ENCODE data around the gene FBXO2. TPM values are rescaled to one million over a fixed set of nuclear protein-coding genes. Genes with fewer than 3 reads are reported as not detected.

FBXO2 gene
- total and polyA plus RNA-seq, 9 of the 15 experiments (the other 6 are each of a cell fraction or from before 2014, with no cell fraction given), result 0.04 to 1.9 (median 0.27) TPM

DNA sequence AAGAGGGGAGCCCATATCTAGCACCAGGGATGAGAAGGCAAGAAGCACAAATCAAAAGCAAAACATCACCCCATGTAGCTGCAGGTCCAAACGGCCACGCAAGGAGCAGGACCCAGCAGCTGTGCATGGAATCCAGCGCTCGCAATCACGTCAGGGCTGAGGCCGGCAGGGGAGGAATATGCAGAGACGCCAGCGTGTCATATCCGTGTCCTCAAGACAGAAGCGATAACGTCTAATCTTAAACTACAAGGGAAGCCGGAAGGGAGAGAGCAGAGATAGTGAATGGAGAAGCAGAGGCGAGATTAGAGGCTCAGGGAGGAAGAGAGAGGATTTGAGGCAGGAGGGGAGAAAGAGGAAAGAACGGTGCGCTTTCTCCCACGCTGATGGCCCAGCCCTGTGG, 39.1 kb downstream of the FBXO2 start:
- WGBS (ENCODE audit: insufficient coverage, low coverage, missing lambda C conversion rate), result 0% methylated on average over 16 of the region's 16 CpGs
- CTCF ChIA-PET (ENCODE audit: low intra/inter-chr PET ratio), result no interaction called here
- 0 out of 2 replicates have a peak, but pooled peaks have one; percentile 18 for TF ChIP-seq GATA2 (CRISPR knock-in tag; IDR thresholded peaks at IDR 0.05)
- TF ChIP-seq HIVEP1 (CRISPR knock-in tag; IDR thresholded peaks at IDR 0.05), result no peak
- TF ChIP-seq, protein P1, sequence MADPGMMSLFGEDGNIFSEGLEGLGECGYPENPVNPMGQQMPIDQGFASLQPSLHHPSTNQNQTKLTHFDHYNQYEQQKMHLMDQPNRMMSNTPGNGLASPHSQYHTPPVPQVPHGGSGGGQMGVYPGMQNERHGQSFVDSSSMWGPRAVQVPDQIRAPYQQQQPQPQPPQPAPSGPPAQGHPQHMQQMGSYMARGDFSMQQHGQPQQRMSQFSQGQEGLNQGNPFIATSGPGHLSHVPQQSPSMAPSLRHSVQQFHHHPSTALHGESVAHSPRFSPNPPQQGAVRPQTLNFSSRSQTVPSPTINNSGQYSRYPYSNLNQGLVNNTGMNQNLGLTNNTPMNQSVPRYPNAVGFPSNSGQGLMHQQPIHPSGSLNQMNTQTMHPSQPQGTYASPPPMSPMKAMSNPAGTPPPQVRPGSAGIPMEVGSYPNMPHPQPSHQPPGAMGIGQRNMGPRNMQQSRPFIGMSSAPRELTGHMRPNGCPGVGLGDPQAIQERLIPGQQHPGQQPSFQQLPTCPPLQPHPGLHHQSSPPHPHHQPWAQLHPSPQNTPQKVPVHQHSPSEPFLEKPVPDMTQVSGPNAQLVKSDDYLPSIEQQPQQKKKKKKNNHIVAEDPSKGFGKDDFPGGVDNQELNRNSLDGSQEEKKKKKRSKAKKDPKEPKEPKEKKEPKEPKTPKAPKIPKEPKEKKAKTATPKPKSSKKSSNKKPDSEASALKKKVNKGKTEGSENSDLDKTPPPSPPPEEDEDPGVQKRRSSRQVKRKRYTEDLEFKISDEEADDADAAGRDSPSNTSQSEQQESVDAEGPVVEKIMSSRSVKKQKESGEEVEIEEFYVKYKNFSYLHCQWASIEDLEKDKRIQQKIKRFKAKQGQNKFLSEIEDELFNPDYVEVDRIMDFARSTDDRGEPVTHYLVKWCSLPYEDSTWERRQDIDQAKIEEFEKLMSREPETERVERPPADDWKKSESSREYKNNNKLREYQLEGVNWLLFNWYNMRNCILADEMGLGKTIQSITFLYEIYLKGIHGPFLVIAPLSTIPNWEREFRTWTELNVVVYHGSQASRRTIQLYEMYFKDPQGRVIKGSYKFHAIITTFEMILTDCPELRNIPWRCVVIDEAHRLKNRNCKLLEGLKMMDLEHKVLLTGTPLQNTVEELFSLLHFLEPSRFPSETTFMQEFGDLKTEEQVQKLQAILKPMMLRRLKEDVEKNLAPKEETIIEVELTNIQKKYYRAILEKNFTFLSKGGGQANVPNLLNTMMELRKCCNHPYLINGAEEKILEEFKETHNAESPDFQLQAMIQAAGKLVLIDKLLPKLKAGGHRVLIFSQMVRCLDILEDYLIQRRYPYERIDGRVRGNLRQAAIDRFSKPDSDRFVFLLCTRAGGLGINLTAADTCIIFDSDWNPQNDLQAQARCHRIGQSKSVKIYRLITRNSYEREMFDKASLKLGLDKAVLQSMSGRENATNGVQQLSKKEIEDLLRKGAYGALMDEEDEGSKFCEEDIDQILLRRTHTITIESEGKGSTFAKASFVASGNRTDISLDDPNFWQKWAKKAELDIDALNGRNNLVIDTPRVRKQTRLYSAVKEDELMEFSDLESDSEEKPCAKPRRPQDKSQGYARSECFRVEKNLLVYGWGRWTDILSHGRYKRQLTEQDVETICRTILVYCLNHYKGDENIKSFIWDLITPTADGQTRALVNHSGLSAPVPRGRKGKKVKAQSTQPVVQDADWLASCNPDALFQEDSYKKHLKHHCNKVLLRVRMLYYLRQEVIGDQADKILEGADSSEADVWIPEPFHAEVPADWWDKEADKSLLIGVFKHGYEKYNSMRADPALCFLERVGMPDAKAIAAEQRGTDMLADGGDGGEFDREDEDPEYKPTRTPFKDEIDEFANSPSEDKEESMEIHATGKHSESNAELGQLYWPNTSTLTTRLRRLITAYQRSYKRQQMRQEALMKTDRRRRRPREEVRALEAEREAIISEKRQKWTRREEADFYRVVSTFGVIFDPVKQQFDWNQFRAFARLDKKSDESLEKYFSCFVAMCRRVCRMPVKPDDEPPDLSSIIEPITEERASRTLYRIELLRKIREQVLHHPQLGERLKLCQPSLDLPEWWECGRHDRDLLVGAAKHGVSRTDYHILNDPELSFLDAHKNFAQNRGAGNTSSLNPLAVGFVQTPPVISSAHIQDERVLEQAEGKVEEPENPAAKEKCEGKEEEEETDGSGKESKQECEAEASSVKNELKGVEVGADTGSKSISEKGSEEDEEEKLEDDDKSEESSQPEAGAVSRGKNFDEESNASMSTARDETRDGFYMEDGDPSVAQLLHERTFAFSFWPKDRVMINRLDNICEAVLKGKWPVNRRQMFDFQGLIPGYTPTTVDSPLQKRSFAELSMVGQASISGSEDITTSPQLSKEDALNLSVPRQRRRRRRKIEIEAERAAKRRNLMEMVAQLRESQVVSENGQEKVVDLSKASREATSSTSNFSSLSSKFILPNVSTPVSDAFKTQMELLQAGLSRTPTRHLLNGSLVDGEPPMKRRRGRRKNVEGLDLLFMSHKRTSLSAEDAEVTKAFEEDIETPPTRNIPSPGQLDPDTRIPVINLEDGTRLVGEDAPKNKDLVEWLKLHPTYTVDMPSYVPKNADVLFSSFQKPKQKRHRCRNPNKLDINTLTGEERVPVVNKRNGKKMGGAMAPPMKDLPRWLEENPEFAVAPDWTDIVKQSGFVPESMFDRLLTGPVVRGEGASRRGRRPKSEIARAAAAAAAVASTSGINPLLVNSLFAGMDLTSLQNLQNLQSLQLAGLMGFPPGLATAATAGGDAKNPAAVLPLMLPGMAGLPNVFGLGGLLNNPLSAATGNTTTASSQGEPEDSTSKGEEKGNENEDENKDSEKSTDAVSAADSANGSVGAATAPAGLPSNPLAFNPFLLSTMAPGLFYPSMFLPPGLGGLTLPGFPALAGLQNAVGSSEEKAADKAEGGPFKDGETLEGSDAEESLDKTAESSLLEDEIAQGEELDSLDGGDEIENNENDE (IDR thresholded peaks at IDR 0.05; ENCODE audit: low read depth, low read length), result no peak
- no peak for TF ChIP-seq YBX1 (IDR thresholded peaks at IDR 0.05)
- TF ChIP-seq ZNF583 (CRISPR knock-in tag; IDR thresholded peaks at IDR 0.05), result no peak
- peak in 1 of 2 experiments; percentile 96; a peak in 2 of 4 replicates for TF ChIP-seq RCOR1 (IDR thresholded peaks at IDR 0.05; ENCODE audit: borderline replicate concordance in 1 of 2, low read depth in 2 of 2, low read length in 2 of 2)
- no peak for TF ChIP-seq THRAP3 (IDR thresholded peaks at IDR 0.05; ENCODE audit: borderline replicate concordance)
- TF ChIP-seq ATF1 (CRISPR knock-in tag; IDR thresholded peaks at IDR 0.05), result no peak
- peak; percentile 51; the same call in 1 of the 2 replicates for TF ChIP-seq ATF1 (tag; IDR thresholded peaks at IDR 0.05)
- no peak for TF ChIP-seq ZFP1 (CRISPR knock-in tag; IDR thresholded peaks at IDR 0.05)
- no peak for TF ChIP-seq ARNT (IDR thresholded peaks at IDR 0.05)
- TF ChIP-seq KDM2B (CRISPR knock-in tag; IDR thresholded peaks at IDR 0.05), result no peak
- TF ChIP-seq MBD2 (IDR thresholded peaks at IDR 0.05; ENCODE audit: borderline replicate concordance, low read depth), result no peak
- no peak for TF ChIP-seq MIER1 (IDR thresholded peaks at IDR 0.05; ENCODE audit: low read depth)
- 0 out of 2 replicates have a peak, but pooled peaks have one; percentile 27 for TF ChIP-seq SMAD4 (CRISPR knock-in tag; conservative IDR thresholded peaks at IDR 0.05)

More for the DNA sequence above, 39.1 kb downstream of the FBXO2 start:
- Histone ChIP-seq H3K36me3 (ENCODE audit: control insufficient read depth, insufficient read depth, low read length) (no peaks in the 10 kb centered on the region), H3K27ac (ENCODE audit: extremely low read depth, low read depth, low read length) (no peak overlapping the region), H3K4me2 (ENCODE audit: insufficient read depth, low read length) (no peak overlapping the region), H3K4me1 (replicated peaks in 1 of 2; ENCODE audit: control insufficient read depth in 2 of 2, insufficient read depth in 2 of 2, low read length in 2 of 2) (no peaks in the 10 kb centered on the region; a peak in 2 of 5 replicates), H3K9me1 (ENCODE audit: control insufficient read depth, insufficient read depth, low read length) (no peaks in the 10 kb centered on the region), H3K79me2 (ENCODE audit: control insufficient read depth, insufficient read depth, low read length) (no peaks in the 10 kb centered on the region), H3K9ac (ENCODE audit: insufficient read depth in 1 of 2, low read depth in 2 of 2, low read length in 2 of 2) (no peak overlapping the region), H3K4me3 (no peak overlapping the region), H3K27me3 (ENCODE audit: control insufficient read depth in 2 of 2, insufficient read depth in 2 of 2, low read length in 2 of 2) (peaks cover 10 to 47% of the 10 kb centered on the region in 2 experiments; a peak in 4 of 5 replicates), H4K20me1 (replicated peaks; ENCODE audit: control insufficient read depth, insufficient read depth, low read length) (peaks cover 19% of the 10 kb centered on the region), H2AFZ (ENCODE audit: low read depth, low read length) (no peak overlapping the region), H3K9me3 (replicated peaks; ENCODE audit: control insufficient read depth, insufficient read depth, low read depth, low read length) (no peaks in the 10 kb centered on the region)
- intact Hi-C loops (cut with micrococcal nuclease) (no loop called here), in situ Hi-C loops (cut with MboI) (no loop called here)
- DNase-seq (ENCODE audit: extremely low read depth in 1 of 4, low spot score in 3 of 4) (peak; percentile 25 to 47 (median 38)), FAIRE-seq (peak; percentile 68), ATAC-seq (peak; percentile 58)
- BruUV-seq (replicated peaks), result no TSS peak
- POLR2A ChIA-PET, result interaction anchor here (0.5 to 0.6 kb wide), 2 partner anchors 101 to 106 kb away, joined by 3 read pairs; no protein-coding TSS in a partner anchor

Measured in K562 (cell line).